H1 (cell line): Measurements from ENCODE around the gene UPF2. TPM values are rescaled to one million over a fixed set of nuclear protein-coding genes. Genes with fewer than 3 reads are reported as not detected.

Experiments used
- CTCF ChIA-PET: fragments of 300-600 bp; sonication (Branson Sonifier 250); formaldehyde crosslinking; loops from one replicate; lab custom pipeline; 2021; ENCODE audit not compliant: partially characterized antibody; lab: Charles Lee
- POLR2A ChIA-PET: fragments of 300-600 bp; sonication (Branson Sonifier 250); formaldehyde crosslinking; loops from one replicate; lab custom pipeline; 2021; ENCODE audit warnings: inconsistent platforms; ENCODE audit not compliant: partially characterized antibody; lab: Charles Lee
- DNase-seq, 2 experiments: peaks; one replicate each; pipeline versions ENCODE4 v3.0.0 to v3.0.0-alpha.2; 2010 to 2022; ENCODE audit warnings: low spot score in 2 of 2, low read depth in 1 of 2, mixed read lengths in 1 of 2
- FAIRE-seq: peaks from 2 replicates; lab custom pipeline; 2011; peaks lifted over from hg19 to GRCh38; lab: Jason Lieb, UNC
- H2AFZ ChIP-seq: 2 replicates; pipeline ENCODE4 v1.8.1; 2012; ENCODE audit warnings: low read length, inconsistent platforms
- H2AK5ac ChIP-seq: 2 replicates; pipeline ENCODE4 v1.6.1; 2013; ENCODE audit warnings: low read depth, low read length
- H2BK120ac ChIP-seq: replicated peaks from 2 replicates; pipeline ENCODE3; 2013; ENCODE audit warnings: low read depth, low read length, inconsistent platforms
- H2BK12ac ChIP-seq: 2 replicates; pipeline ENCODE4 v1.6.1; 2013; ENCODE audit warnings: low read depth, low read length
- H2BK15ac ChIP-seq: 2 replicates; pipeline ENCODE4 v1.6.1; 2013; ENCODE audit warnings: low read length
- H2BK20ac ChIP-seq: 2 replicates; pipeline ENCODE4 v1.6.1; 2013; ENCODE audit warnings: low read length
- H2BK5ac ChIP-seq: 2 replicates; pipeline ENCODE4 v1.6.1; 2013; ENCODE audit warnings: low read depth, low read length
- H3K14ac ChIP-seq: 2 replicates; pipeline ENCODE4 v1.6.1; 2013; ENCODE audit warnings: inconsistent platforms; ENCODE audit not compliant: insufficient read length
- H3K18ac ChIP-seq: 2 replicates; pipeline ENCODE4 v1.6.1; 2013; ENCODE audit warnings: low read length; ENCODE audit errors: extremely low read depth
- H3K23ac ChIP-seq: 2 replicates; pipeline ENCODE4 v1.6.1; 2013; ENCODE audit warnings: inconsistent platforms; ENCODE audit not compliant: insufficient read length
- H3K23me2 ChIP-seq: 2 replicates; pipeline ENCODE4 v1.6.1; 2013; ENCODE audit warnings: low read depth, low read length
- H3K27ac ChIP-seq: 2 replicates; pipeline ENCODE4 v1.6.1; 2011; ENCODE audit warnings: low read depth, low read length, inconsistent platforms
- H3K27me3 ChIP-seq, 4 experiments: replicated peaks in 1 of 4; 1 replicate in 1 of 4; 2 replicates in 3 of 4; pipeline versions ENCODE4 v1.6.1 to v1.8.1; 2011 to 2013; ENCODE audit warnings: low read length in 3 of 4, mild to moderate bottlenecking in 3 of 4, inconsistent platforms in 2 of 4, mixed read lengths in 2 of 4, moderate library complexity in 1 of 4; ENCODE audit not compliant: control insufficient read depth in 3 of 4, insufficient read depth in 3 of 4; ENCODE audit errors: extremely low read depth in 1 of 4
- H3K36me3 ChIP-seq, 4 experiments: 2 replicates each; pipeline versions ENCODE4 v1.6.1 to v1.8.1; 2011 to 2013; ENCODE audit warnings: mild to moderate bottlenecking in 4 of 4, low read length in 3 of 4, moderate library complexity in 2 of 4, control low read depth in 1 of 4, inconsistent platforms in 1 of 4; ENCODE audit not compliant: insufficient read depth in 4 of 4, control insufficient read depth in 2 of 4
- H3K4ac ChIP-seq: replicated peaks from 2 replicates; pipeline ENCODE3; 2013; ENCODE audit warnings: low read length, low read depth, mixed read lengths, inconsistent platforms; ENCODE audit not compliant: insufficient read length
- H3K4me1 ChIP-seq, 4 experiments: replicated peaks in 1 of 4; 1 replicate in 1 of 4; 2 replicates in 3 of 4; pipeline versions ENCODE4 v1.6.1 to v1.8.1; 2011 to 2013; ENCODE audit warnings: low read length in 3 of 4, inconsistent platforms in 2 of 4, mixed read lengths in 1 of 4; ENCODE audit not compliant: insufficient read depth in 4 of 4, control insufficient read depth in 3 of 4
- H3K4me2 ChIP-seq, 2 experiments: 2 replicates each; pipeline versions ENCODE4 v1.6.1 to v1.8.1; 2011 to 2013; ENCODE audit warnings: low read depth in 2 of 2, low read length in 2 of 2, control low read depth in 1 of 2, inconsistent platforms in 1 of 2, mild to moderate bottlenecking in 1 of 2; ENCODE audit not compliant: insufficient read depth in 1 of 2
- H3K4me3 ChIP-seq, 4 experiments: fragments of 200-600, 300-600 bp in 1 of 4; sonication (generic), shearing (Covaris generic), sonication (Bioruptor Twin) in 1 of 4; 2 replicates each; pipeline versions ENCODE4 v1.5.1 to v1.8.1; 2011 to 2016; ENCODE audit warnings: low read length in 4 of 4, low read depth in 3 of 4, control low read depth in 2 of 4, inconsistent platforms in 2 of 4, mild to moderate bottlenecking in 2 of 4, mixed read lengths in 1 of 4, moderate library complexity in 1 of 4; ENCODE audit not compliant: insufficient read depth in 2 of 4; ENCODE audit errors: extremely low read depth in 1 of 4
- H3K56ac ChIP-seq: replicated peaks from 2 replicates; pipeline ENCODE3; 2013; ENCODE audit warnings: low read depth, mild to moderate bottlenecking, mixed read lengths, low read length, inconsistent platforms; ENCODE audit not compliant: insufficient read length
- H3K79me1 ChIP-seq: 2 replicates; pipeline ENCODE4 v1.6.1; 2013; ENCODE audit warnings: low read depth, low read length, control low read depth
- H3K79me2 ChIP-seq, 2 experiments: 2 replicates each; pipeline versions ENCODE4 v1.6.1 to v1.8.1; 2012 to 2013; ENCODE audit warnings: low read length in 2 of 2, mild to moderate bottlenecking in 2 of 2, inconsistent platforms in 1 of 2; ENCODE audit not compliant: insufficient read depth in 2 of 2, control insufficient read depth in 1 of 2
- H3K9ac ChIP-seq, 4 experiments: replicated peaks in 1 of 4; 1 replicate in 1 of 4; 2 replicates in 3 of 4; pipeline versions ENCODE4 v1.6.1 to v1.8.1; 2011 to 2013; ENCODE audit warnings: low read depth in 3 of 4, low read length in 3 of 4, control low read depth in 2 of 4, mild to moderate bottlenecking in 2 of 4, moderate library complexity in 2 of 4, inconsistent platforms in 1 of 4; ENCODE audit errors: extremely low read depth in 1 of 4
- H3K9me3 ChIP-seq, 2 experiments: 2 replicates each; pipeline versions ENCODE4 v1.6.1 to v1.8.1; 2012 to 2013; ENCODE audit warnings: mild to moderate bottlenecking in 2 of 2, moderate library complexity in 2 of 2, control low read depth in 1 of 2, inconsistent platforms in 1 of 2, low read depth in 1 of 2, low read length in 1 of 2, mixed read lengths in 1 of 2; ENCODE audit not compliant: insufficient read depth in 2 of 2
- H4K20me1 ChIP-seq, 2 experiments: replicated peaks in 1 of 2; 2 replicates each; pipeline versions ENCODE3 to v1.8.1; 2011 to 2013; ENCODE audit warnings: inconsistent platforms in 2 of 2, low read length in 2 of 2, mild to moderate bottlenecking in 1 of 2; ENCODE audit not compliant: insufficient read depth in 2 of 2, control insufficient read depth in 1 of 2
- H4K5ac ChIP-seq: 2 replicates; pipeline ENCODE4 v1.6.1; 2013; ENCODE audit warnings: low read length, low read depth, mixed read lengths, inconsistent platforms; ENCODE audit not compliant: insufficient read length
- H4K8ac ChIP-seq: 2 replicates; pipeline ENCODE4 v1.8.0; 2013; ENCODE audit warnings: mild to moderate bottlenecking, moderate library complexity, low read length, inconsistent platforms; ENCODE audit not compliant: insufficient read depth; ENCODE audit errors: extremely low read depth
- H4K91ac ChIP-seq: replicated peaks from 2 replicates; pipeline ENCODE3; 2013; ENCODE audit warnings: low read length, mixed read lengths, inconsistent platforms; ENCODE audit not compliant: insufficient read length
- BRCA1 ChIP-seq: IDR thresholded peaks from 2 replicates; pipeline ENCODE4 v1.6.1; 2012; ENCODE audit warnings: low read depth, low read length, improper control_type of control experiment
- CHD2 ChIP-seq: IDR thresholded peaks from 2 replicates; pipeline ENCODE4 v1.6.1; 2012; ENCODE audit warnings: low read length, improper control_type of control experiment
- SP2 ChIP-seq: IDR thresholded peaks from 2 replicates; pipeline ENCODE4 v1.6.1; 2012; ENCODE audit warnings: mild to moderate bottlenecking, low read length, inconsistent platforms
- TCF12 ChIP-seq: IDR thresholded peaks from 2 replicates; pipeline ENCODE4 v1.6.1; 2011; ENCODE audit warnings: low read depth, mild to moderate bottlenecking, low read length
- WGBS, 2 experiments: shearing (Covaris generic) in 1 of 2; methylation state at CpG; one replicate each; pipeline versions ENCODE4 v1.1.6 to v1.1.7; 2013 to 2015; ENCODE audit warnings: low lambda C conversion rate in 2 of 2, mixed read lengths in 2 of 2, inconsistent platforms in 1 of 2, low coverage in 1 of 2, missing lambda C conversion rate in 1 of 2; ENCODE audit not compliant: insufficient replicate concordance in 2 of 2, insufficient coverage in 1 of 2, insufficient read length in 1 of 2; ENCODE audit errors: extremely low coverage in 1 of 2, missing lambda C conversion rate in 1 of 2; 5-methylcytosine and 5-hydroxymethylcytosine counted together
- polyA plus RNA-seq, 7 experiments: library from polyadenylated mRNA; depleted of rRNA in 3 of 7; stranded (reverse) in 5 of 7; unstranded in 2 of 7; fragments of >200 nt in 5 of 7; fragments of 200-250 nt in 2 of 7; gene quantifications; 1 replicate in 5 of 7; 2 replicates in 1 of 7; 4 replicates in 1 of 7; pipeline versions ENCODE4 v1.2.1 to v1.2.3, GENCODE V29; 2011 to 2013; ENCODE audit warnings: missing spikeins in 2 of 7, mixed read lengths in 2 of 7
- total RNA-seq: library from RNA; stranded (reverse); fragmentation: NEBNext Ultra II Directional; extraction: Animal tissue kit (Norgen Biotek cat#: 25700); gene quantifications from 2 replicates; pipeline ENCODE4 v1.2.1, GENCODE V29; 2021

UPF2 gene
- total and polyA plus RNA-seq, 2 of the 8 experiments (the other 6 are each of a cell fraction or from before 2014, with no cell fraction given): 6.2 to 32.8 TPM

DNA sequence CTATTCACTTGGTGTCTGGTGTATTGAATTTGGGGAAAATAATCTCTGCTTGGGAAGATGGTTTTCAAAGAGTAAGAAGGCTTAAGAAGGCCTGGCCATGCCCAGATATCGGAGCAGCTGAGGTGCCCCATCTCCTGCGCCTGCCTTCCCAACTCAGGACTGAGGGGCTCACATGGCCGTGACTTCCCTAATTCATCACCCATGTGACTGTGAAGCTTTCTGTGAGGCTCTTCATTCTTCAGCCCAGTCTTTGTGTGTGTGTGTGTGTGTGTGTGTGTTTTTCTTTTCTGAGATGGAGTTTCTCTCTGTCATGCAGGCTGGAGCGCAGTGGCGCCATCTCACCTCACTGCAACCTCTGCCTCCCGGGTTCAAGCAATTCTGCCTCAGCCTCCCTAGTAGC is 166.3 kb downstream of the UPF2 start:
- Histone ChIP-seq H3K23me2 (no peaks in the 10 kb centered on the region), H3K27me3 (no peaks in the 10 kb centered on the region), H3K4ac (no peak overlapping the region), H4K91ac (no peak overlapping the region), H3K79me1 (no peaks in the 10 kb centered on the region), H3K36me3 (no peaks in the 10 kb centered on the region), H2AK5ac (0 out of 2 replicates have a peak overlapping the region, but pooled peaks have one; percentile 4), H2BK15ac (peak overlapping the region; percentile 98), H2BK12ac (peak overlapping the region; percentile 88; the same call in 1 of the 2 replicates), H3K79me2 (no peaks in the 10 kb centered on the region), H2BK120ac (no peak overlapping the region), H3K27ac (no peak overlapping the region), H3K56ac (no peak overlapping the region), H3K4me3 (no peak overlapping the region), H4K20me1 (no peaks in the 10 kb centered on the region), H3K4me1 (peaks cover 6 to 19% (median 14%) of the 10 kb centered on the region in 4 experiments), H2BK20ac (peak overlapping the region; percentile 98; the same call in 1 of the 2 replicates), H2AFZ (peak overlapping the region; percentile 91; the same call in 1 of the 2 replicates), H4K5ac (no peak overlapping the region), H3K4me2 (no peak overlapping the region), H3K14ac (no peak overlapping the region), H3K23ac (no peak overlapping the region), H4K8ac (no peak overlapping the region), H3K9ac (no peak overlapping the region), H3K9me3 (no peaks in the 10 kb centered on the region), H3K18ac (peak overlapping the region; percentile 99), H2BK5ac (peak overlapping the region; percentile 83; the same call in 1 of the 2 replicates)
- TF ChIP-seq SP2: no peak
- no peak for TF ChIP-seq TCF12
- no peak for TF ChIP-seq CHD2
- no peak for TF ChIP-seq BRCA1
- POLR2A ChIA-PET: interaction anchor here (1.1 to 2.2 kb wide), 4 partner anchors 10 to 37 kb away, joined by 3 to 6 read pairs (median 4); no protein-coding TSS in a partner anchor
- WGBS, 2 experiments: 95% methylated on average over 4 of the region's 6 CpGs; no CpG with 5 or more reads in 1 of the 2 experiments
- FAIRE-seq (no peak), DNase-seq (no peak)
- CTCF ChIA-PET: interaction anchor here (0.9 to 3.1 kb wide), 12 partner anchors 9 to 153 kb away, joined by 3 to 10 read pairs (median 4); no protein-coding TSS in a partner anchor
